Activated CD8-positive, alpha-beta memory T cell treated with anti-CD3 and anti-CD28 coated beads, Interleukin-2, amount 10 ng/mL, durations not matched to agents 7 days and 5 days (primary cell): ENCODE measurements around the gene GLI3. TPM values are rescaled to one million over a fixed set of nuclear protein-coding genes. Genes with fewer than 3 reads are reported as not detected.

ENCODE experiments used
- ATAC-seq: fragments of 150-1000 bp; cut with Tn5 transposase; one replicate; pipeline ENCODE4 v1.10.0; 2021; ENCODE audit warnings: moderate library complexity
- CTCF ChIA-PET: fragments of 350-600 bp; sonication (Branson Sonifier 250); formaldehyde crosslinking; loops from one replicate; lab custom pipeline; 2021; ENCODE audit warnings: antibody characterized with exemption; lab: Charles Lee
- DNase-seq: peaks from one replicate; pipeline ENCODE4 v3.0.0-alpha.2; 2020
- H3K27ac Mint-ChIP-seq: one replicate; pipeline ENCODE4 v1.8.0; 2021; ENCODE audit warnings: mild to moderate bottlenecking, mixed read lengths
- H3K27me3 Mint-ChIP-seq: one replicate; pipeline ENCODE4 v1.8.0; 2021; ENCODE audit warnings: mixed read lengths
- H3K36me3 Mint-ChIP-seq: one replicate; pipeline ENCODE4 v1.8.0; 2021; ENCODE audit warnings: mild to moderate bottlenecking, mixed read lengths
- H3K4me1 Mint-ChIP-seq: one replicate; pipeline ENCODE4 v1.8.0; 2021; ENCODE audit warnings: mixed read lengths
- H3K4me3 Mint-ChIP-seq: one replicate; pipeline ENCODE4 v1.8.0; 2021; ENCODE audit warnings: mild to moderate bottlenecking, moderate library complexity, mixed read lengths
- H3K9me3 Mint-ChIP-seq: one replicate; pipeline ENCODE4 v1.8.0; 2022; ENCODE audit warnings: low read depth, mixed read lengths
- total RNA-seq, 2 experiments: library from RNA; stranded (reverse); gene quantifications; one replicate each; pipeline ENCODE4 v1.2.3, GENCODE V29; 2021

GLI3 gene
- total RNA-seq, 2 experiments from 2014 or later, result 0.15 to 0.26 TPM

DNA sequence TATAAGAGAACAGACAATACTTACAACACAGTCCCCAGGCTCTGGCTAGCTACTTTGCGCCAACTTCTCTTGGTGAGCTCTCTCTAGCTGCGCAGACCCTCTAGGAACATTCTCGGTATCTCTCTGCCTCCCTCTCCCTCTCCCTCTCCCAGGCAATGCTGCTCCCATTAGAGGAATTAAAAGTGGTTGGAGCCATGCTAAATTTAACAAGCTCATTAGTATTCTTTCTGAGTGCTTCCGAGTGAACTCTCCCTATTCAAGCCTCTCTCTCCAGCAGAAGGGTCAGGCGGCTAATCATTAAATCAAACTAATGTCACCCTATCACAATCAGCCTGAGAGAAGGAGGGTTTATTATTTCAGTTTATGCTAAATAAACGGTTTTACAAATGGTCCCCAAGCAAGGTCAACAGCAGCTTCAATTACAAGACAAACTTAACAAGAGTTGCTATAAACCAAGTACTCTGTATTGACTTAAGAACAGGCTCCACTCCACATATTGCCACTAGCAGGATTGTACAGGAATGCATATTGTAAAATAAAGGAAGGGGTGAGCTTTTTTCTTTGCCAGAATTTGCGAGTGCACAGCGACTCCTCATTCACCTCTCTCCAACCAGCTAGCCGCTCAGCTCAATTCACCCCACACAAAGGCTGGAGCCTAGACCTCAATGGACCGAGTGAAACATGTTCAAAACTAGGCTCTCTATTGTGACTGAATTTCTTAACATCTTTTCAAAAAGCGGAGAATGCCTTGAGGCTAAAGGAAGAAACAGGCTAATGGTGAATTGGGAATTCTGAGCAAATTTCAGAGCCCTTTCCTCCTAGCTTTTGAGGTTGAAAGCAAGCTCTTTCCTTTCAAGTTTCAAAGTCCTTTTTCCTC, 84.4 kb downstream of the GLI3 start:
- Mint-ChIP-seq H3K27ac (no peak overlapping the region), H3K27me3 (no peaks in the 10 kb centered on the region), H3K9me3 (no peaks in the 10 kb centered on the region), H3K4me1 (no peaks in the 10 kb centered on the region), H3K36me3 (no peaks in the 10 kb centered on the region), H3K4me3 (no peak overlapping the region)
- DNase-seq, result no peak
- ATAC-seq, result no peak
- CTCF ChIA-PET, result no interaction called here

DNA sequence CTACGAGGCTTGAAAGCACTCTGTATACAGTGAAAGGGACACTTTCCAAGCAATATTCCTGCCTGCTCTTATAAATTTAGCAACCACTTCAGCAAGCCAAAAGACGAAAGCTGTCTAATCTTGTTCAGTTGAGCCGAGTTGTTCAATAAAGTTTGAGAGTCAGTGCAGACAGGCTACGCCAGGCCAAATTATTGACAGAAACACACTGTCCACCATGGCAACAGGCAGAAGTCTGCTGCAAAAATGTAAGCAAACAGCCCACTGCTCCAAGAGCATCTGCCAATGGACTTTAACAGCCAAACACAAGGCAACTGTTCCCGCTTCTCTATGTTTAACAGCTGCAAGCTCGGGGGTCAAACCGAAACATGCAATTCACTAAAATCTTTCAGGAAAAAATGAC, 85.7 kb downstream of the GLI3 start:
- H3K36me3 Mint-ChIP-seq, result no peaks in the 10 kb centered on the region
- no peak for DNase-seq
- CTCF ChIA-PET, result no interaction called here
- ATAC-seq, result no peak
- peaks cover 1% of the 10 kb centered on the region for H3K27me3 Mint-ChIP-seq
- H3K27ac Mint-ChIP-seq, result no peak overlapping the region
- no peaks in the 10 kb centered on the region for H3K4me1 Mint-ChIP-seq
- H3K4me3 Mint-ChIP-seq, result no peak overlapping the region
- no peaks in the 10 kb centered on the region for H3K9me3 Mint-ChIP-seq

DNA sequence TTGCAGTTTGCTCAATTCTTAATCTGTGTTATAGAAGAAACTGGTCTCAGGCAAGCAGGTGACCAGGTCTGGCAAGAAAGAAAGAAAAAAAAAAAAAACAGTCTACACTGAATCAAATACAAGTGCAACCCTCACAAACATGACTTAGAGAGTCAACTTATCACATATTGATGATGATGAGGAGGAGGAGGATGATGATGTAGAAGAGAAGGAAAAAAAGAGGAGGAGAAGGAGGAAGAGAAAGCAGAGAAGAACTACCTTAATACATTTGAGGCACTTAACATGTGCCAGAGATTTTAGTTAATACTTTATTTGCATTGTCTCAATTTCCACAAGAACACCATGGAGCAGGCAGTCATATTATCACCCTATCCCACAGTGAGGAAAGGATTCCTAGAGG, 91.5 kb downstream of the GLI3 start:
- Mint-ChIP-seq H3K4me1 (no peaks in the 10 kb centered on the region), H3K27me3 (peaks cover 6% of the 10 kb centered on the region), H3K36me3 (no peaks in the 10 kb centered on the region), H3K4me3 (no peak overlapping the region), H3K9me3 (no peaks in the 10 kb centered on the region), H3K27ac (no peak overlapping the region)
- CTCF ChIA-PET, result no interaction called here
- ATAC-seq, result no peak
- DNase-seq, result no peak

DNA sequence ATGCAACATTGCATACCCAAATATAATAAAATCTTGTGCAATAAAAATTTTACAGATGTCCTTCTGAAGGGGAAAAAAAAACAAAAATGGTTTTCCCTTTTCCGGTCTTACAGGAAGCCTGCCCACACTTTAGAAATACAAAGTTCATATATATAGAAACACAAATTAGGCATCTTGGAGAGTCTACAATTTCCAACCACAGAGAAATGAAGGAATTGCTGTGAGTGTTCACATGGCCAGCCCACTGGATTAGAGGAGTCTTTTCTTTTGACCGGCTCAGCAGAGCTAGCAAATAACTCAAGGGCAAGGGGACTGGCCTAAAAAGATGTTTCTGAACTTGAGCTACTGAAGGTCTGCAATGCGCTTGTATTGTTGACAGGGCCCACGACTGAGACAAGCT, 92.4 kb downstream of the GLI3 start:
- Mint-ChIP-seq H3K9me3 (no peaks in the 10 kb centered on the region), H3K27ac (no peak overlapping the region), H3K27me3 (peaks cover 6% of the 10 kb centered on the region), H3K4me3 (no peak overlapping the region), H3K4me1 (no peaks in the 10 kb centered on the region), H3K36me3 (no peaks in the 10 kb centered on the region)
- no peak for ATAC-seq
- CTCF ChIA-PET, result no interaction called here
- no peak for DNase-seq

DNA sequence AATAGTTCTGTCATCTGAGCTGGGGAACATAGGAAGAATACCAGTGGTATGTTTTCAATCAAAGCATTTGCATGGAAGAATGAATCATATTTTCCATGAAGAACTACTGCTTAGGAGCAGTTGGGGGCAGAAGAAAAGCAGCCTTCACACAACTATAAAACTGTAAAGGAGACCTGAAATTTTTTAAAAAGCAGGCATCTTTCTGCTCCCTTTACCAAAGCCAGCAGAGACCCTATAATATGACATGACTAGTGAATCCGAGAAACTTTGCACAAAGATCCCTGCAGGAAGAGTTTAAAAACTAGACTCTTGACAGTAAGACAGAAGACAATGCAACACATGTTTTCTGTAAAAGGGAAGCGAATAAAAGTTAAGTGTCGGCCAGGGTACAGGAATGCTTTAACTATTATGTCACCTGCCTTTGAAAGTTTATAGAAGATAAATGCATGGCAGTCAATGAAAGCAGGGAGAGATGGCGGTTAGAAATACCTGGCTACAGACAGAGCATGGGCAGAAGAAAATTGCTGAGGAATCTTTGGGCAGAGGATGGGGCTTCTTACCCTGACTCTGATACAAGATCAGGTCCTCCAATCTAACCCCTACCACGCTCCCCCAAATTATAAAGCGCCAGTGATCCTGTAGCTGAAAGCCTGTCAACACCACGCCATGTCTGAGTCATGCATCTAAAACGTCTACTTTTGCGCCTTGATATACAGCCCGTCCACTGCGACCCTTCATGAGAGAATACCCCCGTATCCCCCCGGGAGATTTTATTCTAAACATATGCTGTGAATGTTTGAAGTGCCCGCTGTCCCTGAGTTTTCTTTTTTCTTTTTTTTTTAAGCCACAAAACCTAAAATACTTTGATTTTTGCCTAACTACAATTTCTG, 93.1 kb downstream of the GLI3 start:
- Mint-ChIP-seq H3K27me3 (peaks cover 6% of the 10 kb centered on the region), H3K9me3 (no peaks in the 10 kb centered on the region), H3K27ac (no peak overlapping the region), H3K4me1 (no peaks in the 10 kb centered on the region), H3K4me3 (no peak overlapping the region), H3K36me3 (no peaks in the 10 kb centered on the region)
- CTCF ChIA-PET, result no interaction called here
- DNase-seq (no peak), ATAC-seq (no peak)

DNA sequence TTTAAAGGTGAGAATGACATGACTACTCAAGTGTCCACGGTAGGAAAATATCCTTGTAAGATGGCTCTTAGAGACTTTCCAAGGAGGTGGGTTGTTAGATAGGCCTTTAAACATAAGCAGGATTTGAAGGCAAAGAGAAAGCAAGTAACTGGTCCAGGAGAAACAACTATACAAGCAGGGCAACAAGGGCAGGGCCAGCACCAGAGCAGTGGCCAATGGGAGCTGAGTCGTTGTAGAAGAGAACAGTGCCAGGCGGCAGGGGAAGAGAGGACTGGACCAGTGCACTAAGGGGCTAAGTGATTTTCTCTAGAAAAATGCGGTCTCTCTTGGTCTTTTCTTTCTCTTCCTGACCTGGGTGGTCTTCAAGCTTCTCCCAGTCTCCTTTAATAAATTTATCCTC, 94.9 kb downstream of the GLI3 start:
- H3K9me3 Mint-ChIP-seq, result no peaks in the 10 kb centered on the region
- DNase-seq, result no peak
- no peak for ATAC-seq
- CTCF ChIA-PET, result no interaction called here
- H3K4me1 Mint-ChIP-seq, result no peaks in the 10 kb centered on the region
- no peak overlapping the region for H3K27ac Mint-ChIP-seq
- H3K4me3 Mint-ChIP-seq, result no peak overlapping the region
- H3K27me3 Mint-ChIP-seq, result peaks cover 6% of the 10 kb centered on the region
- no peaks in the 10 kb centered on the region for H3K36me3 Mint-ChIP-seq

DNA sequence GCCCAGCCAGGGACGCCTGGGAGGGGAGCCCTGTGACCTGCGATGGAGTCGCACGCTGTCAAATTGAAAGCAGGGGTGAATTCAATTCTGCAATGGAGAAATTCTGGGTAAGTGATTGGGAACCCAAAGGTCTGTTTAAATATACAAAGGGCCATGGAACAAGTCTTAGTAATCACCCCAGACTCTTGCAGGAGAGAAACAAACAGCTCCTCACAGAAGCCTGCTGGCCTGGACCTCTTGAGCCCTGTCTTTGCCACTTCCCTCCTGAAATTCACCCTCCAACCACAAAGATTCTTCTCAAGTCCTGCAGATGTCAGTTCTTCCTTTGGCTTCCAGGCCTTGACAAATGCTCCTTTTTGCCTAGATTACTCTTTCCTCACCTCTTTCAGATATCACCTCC, 97.3 kb downstream of the GLI3 start:
- Mint-ChIP-seq H3K4me1 (no peaks in the 10 kb centered on the region), H3K9me3 (no peaks in the 10 kb centered on the region), H3K27ac (no peak overlapping the region), H3K36me3 (no peaks in the 10 kb centered on the region), H3K4me3 (no peak overlapping the region), H3K27me3 (no peaks in the 10 kb centered on the region)
- DNase-seq, result no peak
- CTCF ChIA-PET, result no interaction called here
- ATAC-seq, result no peak

DNA sequence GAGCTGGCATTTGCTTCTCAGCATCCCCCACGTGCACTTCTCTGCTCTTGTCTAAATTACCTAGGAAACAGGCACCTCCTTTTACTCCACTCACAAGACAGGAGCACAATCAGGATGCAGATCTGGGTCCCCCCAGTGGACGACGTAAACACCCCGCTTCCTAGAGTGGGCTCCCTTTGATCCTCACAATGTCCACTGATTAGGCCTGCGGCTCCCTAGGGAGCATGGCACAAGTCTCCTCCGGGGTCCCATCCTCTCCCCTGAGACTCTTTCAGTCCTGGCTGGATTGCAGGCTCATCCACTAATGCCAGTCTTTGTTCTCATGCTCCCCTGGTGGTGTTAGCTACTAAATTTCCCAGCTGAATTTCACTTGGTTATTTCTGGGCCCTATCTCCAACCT, 98.3 kb downstream of the GLI3 start:
- no peak for ATAC-seq
- no peaks in the 10 kb centered on the region for H3K9me3 Mint-ChIP-seq
- CTCF ChIA-PET, result no interaction called here

DNA sequence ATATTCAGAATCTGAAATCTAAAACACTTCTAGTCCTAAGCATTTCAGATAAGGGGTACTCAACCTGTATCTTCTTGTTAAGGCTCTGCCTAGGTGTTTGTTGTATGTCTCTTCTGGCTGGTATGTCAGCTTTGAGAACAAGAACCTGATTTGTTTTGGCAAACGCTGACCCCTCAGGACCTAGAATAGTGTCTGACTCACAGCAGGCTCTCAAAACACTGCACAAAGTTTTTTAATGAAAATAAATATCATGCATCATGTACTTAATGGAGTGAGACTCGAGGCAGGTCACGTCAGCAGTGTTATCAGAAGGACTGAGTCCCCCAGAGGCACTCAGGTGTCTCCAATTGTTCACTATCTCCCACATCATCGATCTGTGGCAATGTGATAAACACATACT, 99.1 kb downstream of the GLI3 start:
- Mint-ChIP-seq H3K9me3 (no peaks in the 10 kb centered on the region), H3K36me3 (no peaks in the 10 kb centered on the region), H3K27me3 (no peaks in the 10 kb centered on the region), H3K4me1 (no peaks in the 10 kb centered on the region), H3K4me3 (no peak overlapping the region), H3K27ac (no peak overlapping the region)
- no peak for DNase-seq
- no peak for ATAC-seq
- CTCF ChIA-PET, result no interaction called here

More for the DNA sequence above, 98.3 kb downstream of the GLI3 start:
- H3K27me3 Mint-ChIP-seq, result no peaks in the 10 kb centered on the region
- H3K4me3 Mint-ChIP-seq, result no peak overlapping the region
- H3K36me3 Mint-ChIP-seq, result no peaks in the 10 kb centered on the region
- no peaks in the 10 kb centered on the region for H3K4me1 Mint-ChIP-seq
- H3K27ac Mint-ChIP-seq, result no peak overlapping the region
- DNase-seq, result no peak

DNA sequence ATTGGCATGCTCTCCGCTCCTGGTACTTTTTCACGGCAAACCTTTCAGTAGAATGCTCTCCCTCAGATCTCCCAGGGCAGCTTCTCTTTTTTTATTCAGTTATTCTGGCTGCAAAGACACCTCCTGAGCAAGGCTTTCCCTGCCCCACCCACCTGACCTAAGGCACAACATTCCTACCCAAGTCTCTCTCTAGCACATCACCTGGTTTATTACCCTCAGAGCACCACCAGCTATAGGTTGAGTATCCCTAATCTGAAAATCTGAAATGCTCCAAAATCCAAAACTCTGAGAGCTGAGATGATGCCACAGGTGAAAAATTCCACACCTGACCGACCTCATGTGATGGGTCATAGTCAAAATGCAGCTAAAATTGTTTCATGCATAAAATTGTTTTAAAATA, 99.6 kb downstream of the GLI3 start:
- CTCF ChIA-PET, result no interaction called here
- H3K27ac Mint-ChIP-seq, result no peak overlapping the region

DNA sequence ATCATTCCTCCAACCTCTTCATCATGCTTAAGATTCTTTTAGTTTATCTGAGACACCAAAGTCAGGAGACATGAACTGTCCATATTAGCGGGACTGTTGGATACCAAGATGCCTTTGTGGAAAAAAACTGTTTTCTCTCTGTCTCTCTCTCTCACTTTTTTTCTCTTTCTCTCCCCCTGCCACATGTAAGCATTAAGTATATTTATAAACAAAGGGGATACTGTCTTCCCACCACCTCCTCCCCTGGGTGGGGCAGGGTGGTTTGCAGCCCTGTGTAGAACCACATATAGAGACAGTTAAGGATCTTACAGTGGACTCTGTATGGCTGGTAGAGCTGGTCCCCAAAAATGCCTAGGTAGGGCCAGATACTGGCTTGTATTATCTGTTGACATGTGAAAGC, 101.3 kb downstream of the GLI3 start:
- Mint-ChIP-seq H3K27ac (no peak overlapping the region), H3K36me3 (no peaks in the 10 kb centered on the region), H3K4me1 (no peaks in the 10 kb centered on the region), H3K27me3 (no peaks in the 10 kb centered on the region), H3K9me3 (no peaks in the 10 kb centered on the region), H3K4me3 (no peak overlapping the region)
- no peak for DNase-seq
- CTCF ChIA-PET, result no interaction called here
- ATAC-seq, result no peak

More for the DNA sequence above, 99.6 kb downstream of the GLI3 start:
- no peak for ATAC-seq
- no peak for DNase-seq
- Mint-ChIP-seq H3K9me3 (no peaks in the 10 kb centered on the region), H3K27me3 (no peaks in the 10 kb centered on the region), H3K4me1 (no peaks in the 10 kb centered on the region), H3K4me3 (no peak overlapping the region), H3K36me3 (no peaks in the 10 kb centered on the region)

DNA sequence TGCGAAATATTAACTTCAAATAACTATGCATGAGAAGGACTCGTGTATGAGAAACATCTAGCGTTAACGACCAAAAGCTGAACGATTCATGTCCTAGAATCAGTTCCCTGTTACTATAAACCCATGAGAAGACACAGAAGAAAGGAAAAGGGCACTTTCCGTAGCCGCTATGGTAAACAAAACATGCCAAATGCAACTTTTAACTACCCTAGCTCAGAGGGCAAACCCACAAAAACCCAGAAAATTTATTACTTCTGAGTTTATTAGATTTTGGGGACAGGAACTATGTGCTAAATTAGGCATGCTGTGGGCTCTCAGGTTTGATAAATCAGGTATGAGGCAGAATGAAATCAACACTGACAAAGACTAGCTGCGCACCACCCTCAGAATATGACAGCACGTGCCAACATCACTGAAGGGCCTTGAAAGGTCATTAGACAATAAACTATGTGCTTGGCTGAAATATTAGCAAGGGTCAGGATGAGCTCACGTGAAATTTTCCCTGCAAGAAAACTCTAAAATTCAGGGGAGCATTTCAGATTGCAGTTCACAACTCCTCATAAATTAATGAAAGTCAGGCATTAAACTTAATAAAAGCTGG, 102.6 kb downstream of the GLI3 start:
- Mint-ChIP-seq H3K36me3 (no peaks in the 10 kb centered on the region), H3K27ac (no peak overlapping the region), H3K4me3 (no peak overlapping the region), H3K9me3 (no peaks in the 10 kb centered on the region), H3K27me3 (peaks cover 3% of the 10 kb centered on the region), H3K4me1 (no peaks in the 10 kb centered on the region)
- ATAC-seq (no peak), DNase-seq (no peak)
- CTCF ChIA-PET, result no interaction called here

DNA sequence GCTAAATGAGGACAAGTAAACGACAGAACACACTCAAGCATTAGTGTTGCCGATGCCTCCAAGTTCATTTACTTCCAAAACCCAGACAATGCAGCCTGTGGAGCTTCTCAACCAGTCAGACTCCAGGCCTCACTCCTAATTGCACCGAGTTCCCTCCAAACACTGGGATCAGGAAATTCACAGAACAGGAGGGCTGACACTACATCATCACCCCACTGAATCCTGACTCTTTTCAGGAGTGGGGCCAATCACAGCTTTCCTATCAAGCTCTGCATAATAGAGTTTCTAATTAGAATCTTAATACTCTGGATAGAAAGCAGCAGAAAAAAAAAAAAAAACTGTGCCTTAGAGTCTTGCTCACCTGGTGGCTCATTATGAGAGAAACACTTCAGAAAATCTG, 103.7 kb downstream of the GLI3 start:
- H3K27ac Mint-ChIP-seq, result no peak overlapping the region
- CTCF ChIA-PET, result interaction anchor here (0.8 kb wide), 1 partner anchor 72 kb away, joined by 3 read pairs; no protein-coding TSS in a partner anchor
- DNase-seq (no peak), ATAC-seq (no peak)
- no peaks in the 10 kb centered on the region for H3K4me1 Mint-ChIP-seq
- no peak overlapping the region for H3K4me3 Mint-ChIP-seq
- H3K36me3 Mint-ChIP-seq, result no peaks in the 10 kb centered on the region
- peaks cover 3% of the 10 kb centered on the region for H3K27me3 Mint-ChIP-seq
- no peaks in the 10 kb centered on the region for H3K9me3 Mint-ChIP-seq
